HAP-1 (cell line): ENCODE data around the gene MAPK9.

Experiments used
- DNase-seq, 2 experiments: peaks; one replicate each; pipeline ENCODE4 v3.0.0-alpha.2; 2016 to 2020; ENCODE audit warnings: low spot score in 2 of 2
- H3K27me3 ChIP-seq: fragments of 250-450 bp; sonication (Bioruptor Pico); 2 replicates; pipeline ENCODE4 v1.5.1; 2020; ENCODE audit warnings: low read depth, mild to moderate bottlenecking, moderate library complexity
- H3K36me3 ChIP-seq: fragments of 250-450 bp; sonication (Bioruptor Pico); replicated peaks from 2 replicates; pipeline ENCODE4 v1.5.1; 2020; ENCODE audit warnings: mild to moderate bottlenecking
- H3K4me1 ChIP-seq: fragments of 250-450 bp; sonication (Bioruptor Pico); 2 replicates; pipeline ENCODE4 v1.5.1; 2020; ENCODE audit warnings: mild to moderate bottlenecking
- H3K4me3 ChIP-seq: fragments of 250-450 bp; sonication (Bioruptor Pico); 2 replicates; pipeline ENCODE4 v1.5.1; 2020; ENCODE audit warnings: mild to moderate bottlenecking, moderate library complexity
- H3K9me3 ChIP-seq: fragments of 250-450 bp; sonication (Bioruptor Pico); 2 replicates; pipeline ENCODE4 v1.5.1; 2020; ENCODE audit warnings: mild to moderate bottlenecking, moderate library complexity
- in situ Hi-C: fragments of 300-500 bp; cut with MboI; formaldehyde crosslinking; loops from 3 replicates; pipeline ENCODE4 v1.14.3; 2020; ENCODE audit warnings: low sequenced_read_pairs, inconsistent platforms, mixed read lengths

MAPK9 gene

DNA sequence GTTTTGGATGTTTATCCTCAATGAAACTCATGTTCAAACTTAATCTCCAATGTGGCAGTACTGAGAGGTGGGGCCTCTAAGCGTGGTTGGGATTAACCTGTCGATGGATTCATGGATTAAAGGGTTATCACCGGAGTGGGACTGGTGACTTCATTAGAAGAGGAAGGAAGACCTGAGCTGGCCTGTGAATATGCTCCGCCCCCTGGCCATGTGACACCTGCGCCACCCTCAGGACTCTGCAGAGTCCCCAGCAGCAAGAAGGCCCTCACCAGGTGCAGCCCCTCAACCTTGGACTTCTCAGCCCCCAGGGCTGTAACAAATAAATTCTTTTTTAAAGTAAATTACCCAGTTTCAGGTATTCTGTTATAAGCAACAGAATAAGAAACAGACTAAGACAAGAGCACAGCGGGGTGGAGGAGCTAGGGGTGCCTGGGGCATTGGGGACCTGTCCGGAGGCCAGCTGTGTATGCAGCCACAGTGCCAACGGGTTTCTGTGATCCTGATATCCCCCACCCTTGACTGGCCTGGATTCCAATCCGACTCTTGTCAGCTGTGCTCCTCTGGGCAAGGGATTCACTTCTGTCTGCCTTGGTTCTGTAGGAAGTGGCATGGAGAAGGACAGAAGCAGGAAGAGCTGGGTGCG, 3.2 kb upstream of the MAPK9 start:
- Histone ChIP-seq H3K4me1 (peaks cover 16% of the 10 kb centered on the region), H3K4me3 (no peak overlapping the region), H3K36me3 (peaks cover 2% of the 10 kb centered on the region; the same call in 1 of the 2 replicates), H3K27me3 (no peaks in the 10 kb centered on the region), H3K9me3 (no peaks in the 10 kb centered on the region)
- DNase-seq, result no peak
- in situ Hi-C loops, result loop anchor here (10.0 kb wide), 1 partner anchor 180 kb away; no protein-coding TSS in a partner anchor

DNA sequence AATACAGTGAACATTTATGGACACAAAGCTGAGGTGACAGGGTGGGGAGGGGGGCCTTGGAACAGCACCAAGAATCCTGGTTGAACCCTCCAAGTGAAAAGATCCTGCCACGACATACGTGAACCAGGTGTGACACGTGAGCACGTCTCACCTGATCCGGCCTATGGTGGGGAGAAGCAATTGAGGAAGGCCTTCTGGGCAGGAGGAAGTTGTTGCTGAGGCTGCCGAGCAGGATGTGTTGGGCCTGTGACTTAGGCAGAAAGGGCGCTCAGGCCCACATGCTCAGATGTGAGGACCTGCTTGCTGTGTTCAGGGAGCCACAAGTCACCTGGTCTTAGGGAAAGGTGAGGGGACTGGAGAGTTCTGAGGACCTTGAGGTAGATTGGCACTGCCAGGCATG, 2.5 kb upstream of the MAPK9 start:
- in situ Hi-C loops, result loop anchor here (10.0 kb wide), 1 partner anchor 180 kb away; no protein-coding TSS in a partner anchor
- Histone ChIP-seq H3K9me3 (no peaks in the 10 kb centered on the region), H3K36me3 (peaks cover 2% of the 10 kb centered on the region; the same call in 1 of the 2 replicates), H3K27me3 (no peaks in the 10 kb centered on the region), H3K4me1 (peaks cover 17% of the 10 kb centered on the region), H3K4me3 (no peak overlapping the region)
- DNase-seq, result no peak

DNA sequence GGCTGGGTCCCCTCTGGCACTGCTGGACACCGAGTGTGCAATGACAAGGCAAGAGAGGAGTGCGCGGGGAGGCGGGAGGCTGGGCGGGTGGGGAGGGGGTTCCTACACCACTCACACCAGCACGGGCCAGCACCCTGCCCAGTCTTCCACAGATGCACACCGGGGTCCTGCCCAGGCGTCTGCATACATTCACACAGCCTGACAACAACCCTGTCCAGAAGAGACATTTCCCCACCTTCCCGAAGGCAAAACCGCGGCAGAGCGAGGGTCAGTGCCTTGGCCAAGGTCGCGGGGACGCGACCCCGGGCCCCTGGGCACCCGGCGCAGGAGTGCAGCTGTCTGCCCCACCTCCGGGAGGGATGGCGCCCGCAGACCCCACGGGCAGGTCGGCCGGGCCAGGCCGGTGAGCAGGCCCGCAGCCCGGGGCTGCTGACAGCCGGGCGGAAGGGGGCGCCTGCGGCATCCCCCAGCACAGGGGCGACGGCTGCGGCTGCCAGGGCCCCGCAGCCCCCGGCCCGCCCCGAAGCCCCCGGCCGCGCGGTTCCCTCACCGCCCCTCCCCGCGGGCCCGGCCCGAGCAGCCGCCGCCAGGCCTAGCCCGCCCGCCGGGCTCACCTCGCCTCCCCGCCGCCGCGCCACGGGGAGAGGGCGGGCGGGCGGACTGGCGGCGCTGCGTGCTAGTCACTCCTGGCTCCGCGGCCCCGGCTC, 496 bp downstream of the MAPK9 start:
- Histone ChIP-seq H3K27me3 (no peaks in the 10 kb centered on the region), H3K4me3 (peak overlapping the region; percentile 63), H3K36me3 (peaks cover 10% of the 10 kb centered on the region), H3K4me1 (peaks cover 24% of the 10 kb centered on the region), H3K9me3 (0 out of 2 replicates have a peak, but pooled peaks cover 3% of the 10 kb centered on the region)
- in situ Hi-C loops, result loop anchor here (10.0 kb wide), 1 partner anchor 183 kb away; no protein-coding TSS in a partner anchor
- DNase-seq, result peak; percentile 8 to 46

DNA sequence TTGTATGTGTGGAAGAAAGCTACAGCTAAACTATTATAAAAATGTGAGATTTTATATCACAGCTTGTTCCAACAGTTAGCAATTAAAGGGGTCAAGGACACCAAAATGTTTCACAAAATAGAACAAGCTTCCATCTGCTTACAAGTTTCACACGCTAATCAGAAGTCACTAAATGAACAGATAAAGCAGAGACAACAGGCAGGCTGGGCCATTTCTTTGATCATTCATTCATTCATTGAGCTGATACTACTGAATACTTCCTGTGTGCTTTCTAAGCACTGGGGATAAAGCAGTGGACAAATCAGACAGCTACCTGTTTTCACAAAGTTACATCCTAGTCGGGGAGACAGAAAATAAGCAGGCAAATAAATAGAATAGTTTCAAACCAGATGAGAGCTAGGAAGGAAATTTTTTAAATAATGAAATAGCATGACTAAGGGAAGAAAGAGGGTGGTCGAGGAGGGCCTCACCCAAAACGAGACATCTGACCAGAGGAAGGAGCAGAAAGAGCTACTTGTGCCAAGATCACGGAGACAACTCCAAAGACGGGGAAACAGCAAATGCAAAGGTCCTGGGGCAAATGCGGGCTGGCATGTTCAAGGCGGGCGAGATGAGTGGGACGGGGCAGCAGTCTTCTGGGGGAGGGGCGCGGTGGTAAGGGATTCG, 1.2 kb downstream of the MAPK9 start:
- in situ Hi-C loops, result loop anchor here (10.0 kb wide), 1 partner anchor 184 kb away; no protein-coding TSS in a partner anchor
- Histone ChIP-seq H3K4me1 (peaks cover 24% of the 10 kb centered on the region), H3K36me3 (peaks cover 11% of the 10 kb centered on the region), H3K27me3 (no peaks in the 10 kb centered on the region), H3K4me3 (peak overlapping the region; percentile 63), H3K9me3 (0 out of 2 replicates have a peak, but pooled peaks cover 3% of the 10 kb centered on the region)
- DNase-seq, result no peak

DNA sequence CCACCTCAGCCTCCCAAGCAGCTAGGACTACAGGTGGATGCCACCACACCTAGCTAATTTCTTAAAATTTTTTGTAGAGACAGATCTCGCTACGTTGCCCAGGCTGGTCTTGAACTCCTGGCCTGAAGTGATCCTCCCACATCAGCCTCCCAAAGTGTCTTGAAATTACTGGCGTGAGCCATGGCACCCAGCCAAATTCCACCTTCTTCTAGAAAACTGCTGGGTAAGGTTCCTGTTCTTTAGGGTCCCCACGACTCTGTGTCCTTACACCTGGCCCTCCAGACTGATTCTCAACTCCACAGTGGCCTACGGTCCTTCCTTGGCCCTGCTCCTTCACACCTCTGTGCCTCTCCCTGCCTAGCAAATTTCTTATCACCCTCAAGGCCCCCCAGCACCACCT, 1.9 kb downstream of the MAPK9 start:
- Histone ChIP-seq H3K27me3 (no peaks in the 10 kb centered on the region), H3K9me3 (0 out of 2 replicates have a peak, but pooled peaks cover 3% of the 10 kb centered on the region), H3K4me1 (peaks cover 24% of the 10 kb centered on the region), H3K36me3 (peaks cover 18% of the 10 kb centered on the region), H3K4me3 (peak overlapping the region; percentile 63; the same call in 1 of the 2 replicates)
- DNase-seq, result no peak
- in situ Hi-C loops, result loop anchor here (10.0 kb wide), 1 partner anchor 185 kb away; no protein-coding TSS in a partner anchor

DNA sequence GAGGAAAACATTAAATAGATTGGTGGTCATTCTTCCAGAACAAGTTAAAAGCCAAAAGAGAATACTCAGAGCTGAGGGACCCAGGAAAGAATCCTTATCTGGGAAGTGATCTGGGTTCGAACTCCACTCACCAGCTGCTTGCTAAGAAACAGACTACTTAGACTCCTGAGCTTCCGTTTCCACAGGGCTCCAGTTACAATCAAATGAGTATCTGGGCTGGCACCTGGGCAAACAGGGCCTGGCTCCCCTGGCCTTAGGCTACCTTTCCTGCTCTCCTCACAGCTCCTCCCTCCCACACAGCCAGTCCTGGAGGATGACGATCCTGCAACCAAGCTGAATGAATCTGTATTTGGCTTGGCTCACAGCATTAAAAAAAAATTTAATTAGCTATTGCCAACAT, 2.5 kb downstream of the MAPK9 start:
- peaks cover 23% of the 10 kb centered on the region for H3K36me3 ChIP-seq
- in situ Hi-C loops, result no loop called here
- DNase-seq, result no peak

DNA sequence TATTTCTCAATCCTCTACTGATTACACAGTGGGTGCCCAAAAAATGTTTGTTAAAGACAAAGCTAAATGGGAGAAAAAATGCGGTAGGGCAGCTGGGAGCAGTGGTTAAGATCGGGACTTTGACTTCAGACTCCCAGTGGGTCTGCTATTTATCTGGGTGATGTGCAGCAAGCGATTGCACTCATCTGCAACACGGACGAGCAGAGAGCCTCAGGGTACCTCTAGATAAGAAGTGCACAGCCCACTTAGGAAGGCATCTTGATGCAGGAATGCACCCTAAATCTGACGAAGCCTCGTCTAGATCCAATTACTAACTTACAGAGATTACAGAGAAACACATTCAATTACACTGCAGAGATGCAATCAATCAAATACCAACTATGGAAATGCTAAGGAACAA, 4.0 kb downstream of the MAPK9 start:
- Histone ChIP-seq H3K27me3 (no peaks in the 10 kb centered on the region), H3K9me3 (0 out of 2 replicates have a peak, but pooled peaks cover 3% of the 10 kb centered on the region), H3K4me1 (peaks cover 20% of the 10 kb centered on the region), H3K36me3 (peaks cover 28% of the 10 kb centered on the region), H3K4me3 (no peak overlapping the region)
- no peak for DNase-seq
- in situ Hi-C loops, result no loop called here

More for the DNA sequence above, 2.5 kb downstream of the MAPK9 start:
- peaks cover 24% of the 10 kb centered on the region for H3K4me1 ChIP-seq
- H3K27me3 ChIP-seq, result no peaks in the 10 kb centered on the region
- H3K4me3 ChIP-seq, result no peak overlapping the region
- 0 out of 2 replicates have a peak, but pooled peaks cover 3% of the 10 kb centered on the region for H3K9me3 ChIP-seq

DNA sequence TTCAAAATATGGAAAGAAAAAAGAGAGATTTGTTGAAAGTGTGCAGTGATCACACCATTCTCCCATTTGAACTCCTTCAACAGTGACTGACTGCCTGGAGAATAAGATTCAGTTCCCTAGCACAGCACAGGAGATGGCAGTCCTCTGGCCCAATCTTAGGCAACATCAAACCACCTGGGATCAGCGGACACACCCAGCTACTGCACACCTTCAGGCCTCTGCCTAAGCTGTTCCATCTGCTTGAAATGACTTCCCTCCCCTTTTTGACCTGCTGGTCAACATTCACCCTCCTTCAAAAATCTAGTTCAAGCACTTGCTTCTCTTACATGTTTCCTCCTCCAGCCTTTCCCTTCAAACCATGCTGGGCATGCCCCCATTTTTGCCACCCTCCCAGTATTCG, 4.5 kb downstream of the MAPK9 start:
- no peaks in the 10 kb centered on the region for H3K27me3 ChIP-seq
- peaks cover 20% of the 10 kb centered on the region for H3K4me1 ChIP-seq
- in situ Hi-C loops, result no loop called here
- DNase-seq, result no peak
- H3K4me3 ChIP-seq, result no peak overlapping the region
- H3K36me3 ChIP-seq, result peaks cover 33% of the 10 kb centered on the region
- H3K9me3 ChIP-seq, result 0 out of 2 replicates have a peak, but pooled peaks cover 3% of the 10 kb centered on the region

DNA sequence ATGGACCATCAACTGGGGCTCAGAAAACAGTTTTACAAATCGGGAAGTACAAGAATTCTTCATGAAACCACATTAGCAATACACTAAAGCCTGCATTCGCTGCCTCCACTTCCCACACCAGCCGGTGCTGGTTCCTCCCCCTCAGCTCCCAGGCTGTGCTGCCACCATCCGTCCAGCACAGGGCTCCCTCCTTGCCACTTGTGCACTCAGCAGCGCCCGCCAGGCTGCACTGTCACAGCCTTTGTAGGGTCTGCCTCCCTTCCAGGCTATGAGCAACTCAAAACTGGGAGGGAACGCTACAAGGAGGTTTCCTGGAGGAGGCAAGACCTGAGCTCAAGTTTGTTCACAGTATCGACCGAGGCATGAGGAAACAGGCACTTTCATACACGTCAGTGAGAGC, 7.7 kb downstream of the MAPK9 start:
- Histone ChIP-seq H3K9me3 (0 out of 2 replicates have a peak, but pooled peaks cover 3% of the 10 kb centered on the region), H3K27me3 (no peaks in the 10 kb centered on the region), H3K4me1 (peaks cover 9% of the 10 kb centered on the region), H3K36me3 (peaks cover 63% of the 10 kb centered on the region), H3K4me3 (no peak overlapping the region)
- DNase-seq, result no peak
- in situ Hi-C loops, result no loop called here

DNA sequence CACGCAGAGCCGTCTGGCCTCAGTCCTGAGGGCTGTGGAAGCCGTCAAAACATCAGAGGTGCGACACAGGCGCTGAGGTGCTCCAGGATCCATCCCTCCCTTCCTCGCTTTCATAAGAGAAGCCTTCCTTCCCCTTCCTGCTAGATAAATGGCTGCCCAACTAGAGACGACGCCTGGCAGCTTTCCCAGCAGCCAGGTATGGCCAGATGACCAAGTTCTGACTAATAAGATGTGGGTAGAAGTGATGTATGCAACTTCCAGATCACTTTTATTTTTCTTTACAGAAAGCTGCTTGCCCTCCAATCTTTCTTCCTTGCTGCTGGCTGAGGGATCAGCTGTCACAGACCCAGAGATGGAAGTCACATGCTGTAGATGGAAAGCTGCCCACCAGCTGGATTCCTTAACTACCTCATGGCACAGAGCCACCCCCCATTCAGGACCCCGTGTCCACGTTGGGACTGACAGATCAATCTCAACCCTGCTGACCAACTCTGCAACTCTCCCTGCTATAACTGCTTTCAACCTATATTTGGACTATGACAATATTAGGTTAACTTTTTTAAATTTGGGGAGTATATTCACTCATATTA, 8.8 kb downstream of the MAPK9 start:
- Histone ChIP-seq H3K27me3 (no peaks in the 10 kb centered on the region), H3K4me1 (peaks cover 2% of the 10 kb centered on the region), H3K4me3 (no peak overlapping the region), H3K9me3 (no peaks in the 10 kb centered on the region; the same call in 1 of the 2 replicates), H3K36me3 (peaks cover 71% of the 10 kb centered on the region)
- no peak for DNase-seq
- in situ Hi-C loops, result no loop called here

DNA sequence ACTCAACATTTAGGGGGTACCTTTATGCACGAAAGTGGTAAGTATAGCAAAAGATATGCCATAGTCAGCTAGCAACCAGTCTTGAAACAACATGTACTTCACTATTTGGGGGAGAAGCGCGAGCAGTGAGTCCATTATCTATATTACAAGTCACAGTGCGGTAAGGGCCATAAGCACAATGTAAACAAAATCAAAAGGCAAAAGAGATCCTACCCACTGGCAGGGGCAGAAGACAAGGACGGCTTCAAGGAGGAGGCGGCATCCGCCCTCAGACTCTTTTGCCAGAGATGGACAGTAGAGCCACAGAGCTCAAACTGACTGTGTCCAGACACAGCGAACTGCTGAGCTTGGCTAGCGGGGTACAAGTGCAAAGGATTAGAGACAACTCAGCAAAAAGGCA, 9.6 kb downstream of the MAPK9 start:
- peaks cover 80% of the 10 kb centered on the region for H3K36me3 ChIP-seq
- no peaks in the 10 kb centered on the region; the same call in 1 of the 2 replicates for H3K9me3 ChIP-seq
- DNase-seq, result no peak
- no peak overlapping the region for H3K4me3 ChIP-seq
- no peaks in the 10 kb centered on the region for H3K4me1 ChIP-seq
- H3K27me3 ChIP-seq, result no peaks in the 10 kb centered on the region
- in situ Hi-C loops, result no loop called here

DNA sequence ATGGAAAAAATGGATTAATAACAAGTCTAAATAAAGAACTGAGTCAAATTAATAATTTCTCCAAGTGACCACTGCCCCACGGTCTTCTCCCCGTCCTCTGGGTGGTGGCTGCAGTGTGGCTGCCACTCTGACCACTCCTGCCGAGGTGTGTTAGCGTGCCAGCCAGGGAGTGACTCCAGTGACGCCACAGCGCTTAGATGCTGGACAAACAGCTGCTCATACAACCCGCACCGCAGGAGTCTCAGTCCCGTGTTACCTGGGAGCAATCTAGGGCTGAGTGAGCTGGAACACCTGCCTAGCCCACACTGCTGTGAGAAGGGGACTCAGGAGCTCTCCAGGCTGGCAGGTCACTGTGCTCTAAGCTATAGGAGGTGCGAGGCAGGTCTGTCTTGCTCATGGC, 10.2 kb downstream of the MAPK9 start:
- no peak for DNase-seq
- Histone ChIP-seq H3K27me3 (no peaks in the 10 kb centered on the region), H3K4me3 (no peak overlapping the region), H3K9me3 (no peaks in the 10 kb centered on the region; the same call in 1 of the 2 replicates), H3K36me3 (peaks cover 81% of the 10 kb centered on the region), H3K4me1 (no peaks in the 10 kb centered on the region)
- in situ Hi-C loops, result no loop called here

DNA sequence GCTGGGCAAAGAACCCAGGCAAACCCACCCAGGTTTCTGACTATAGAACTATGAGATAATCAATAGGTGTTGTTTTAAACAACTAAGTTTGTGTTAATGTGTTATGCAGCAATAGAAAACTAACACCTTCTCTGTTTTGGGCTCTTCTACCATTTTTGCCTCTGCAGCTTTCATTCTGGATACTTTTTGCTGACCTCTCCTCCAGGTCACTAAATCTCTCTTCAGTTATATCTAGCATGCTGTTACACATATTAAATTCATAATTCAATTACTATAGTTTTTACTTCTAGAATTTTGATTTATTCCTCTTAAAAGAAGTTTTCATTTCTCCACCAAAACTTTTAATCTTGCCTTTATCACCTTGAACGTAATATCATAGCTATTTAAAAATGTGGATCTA, 17.2 kb downstream of the MAPK9 start:
- H3K9me3 ChIP-seq, result peaks cover 4% of the 10 kb centered on the region
- no peak overlapping the region for H3K4me3 ChIP-seq
- H3K27me3 ChIP-seq, result no peaks in the 10 kb centered on the region
- peaks cover 42% of the 10 kb centered on the region for H3K36me3 ChIP-seq
- no peak for DNase-seq
- no peaks in the 10 kb centered on the region for H3K4me1 ChIP-seq
- in situ Hi-C loops, result no loop called here
